Large intestine (tissue), 3 donors: Measurements from ENCODE around the gene ARHGAP22. TPM values are rescaled to one million over a fixed set of nuclear protein-coding genes. Genes with fewer than 3 reads are reported as not detected.

Source experiments
- DNase-seq, 2 donors: peaks; one replicate each; pipeline versions ENCODE4 v3.0.0 to v3.0.0-alpha.2; 2013
- H3K27ac ChIP-seq: one replicate; pipeline ENCODE4 v1.5.1; 2013; ENCODE audit warnings: low read length
- H3K27me3 ChIP-seq: 2 replicates; pipeline ENCODE4 v1.6.1; 2013; ENCODE audit warnings: low read length; ENCODE audit not compliant: control insufficient read depth, insufficient read depth
- H3K36me3 ChIP-seq: 2 replicates; pipeline ENCODE4 v1.6.1; 2013; ENCODE audit warnings: low read length; ENCODE audit not compliant: control insufficient read depth, insufficient read depth
- H3K4me1 ChIP-seq: one replicate; pipeline ENCODE4 v1.6.1; 2013; ENCODE audit warnings: low read length; ENCODE audit not compliant: control insufficient read depth, insufficient read depth
- H3K4me3 ChIP-seq: one replicate; pipeline ENCODE4 v1.5.1; 2013; ENCODE audit warnings: low read length
- H3K9me3 ChIP-seq: one replicate; pipeline ENCODE4 v1.6.1; 2013; ENCODE audit warnings: mild to moderate bottlenecking, low read depth, low read length, moderate library complexity; ENCODE audit not compliant: control insufficient read depth
- WGBS: methylation state at CpG from one replicate; pipeline ENCODE4 v1.1.5; 2013; ENCODE audit warnings: low lambda C conversion rate; ENCODE audit not compliant: insufficient coverage; 5-methylcytosine and 5-hydroxymethylcytosine counted together
- polyA plus RNA-seq: library from polyadenylated mRNA; unstranded; fragments of 120-200 nt; gene quantifications from one replicate; pipeline ENCODE4 v1.2.1, GENCODE V29; 2013

Gene ARHGAP22
- polyA plus RNA-seq, 1 donor, result 2.7 TPM

- H3K36me3 ChIP-seq, result no peaks in the 10 kb centered on the region
- H3K4me1 ChIP-seq, result no peaks in the 10 kb centered on the region
- H3K4me3 ChIP-seq, result no peak overlapping the region
- no peak for DNase-seq
- H3K27me3 ChIP-seq, result no peaks in the 10 kb centered on the region
- WGBS, result no CpG with 5 or more reads among the region's 8 CpGs
- H3K27ac ChIP-seq, result no peak overlapping the region
- no peaks in the 10 kb centered on the region for H3K9me3 ChIP-seq
Measured at GRCh38 chr10:48568546-48568945, 36.3 kb downstream of the ARHGAP22 start.

GRCh38 chr10:48568131-48568530 is 36.7 kb downstream of the ARHGAP22 start:
- DNase-seq, result no peak
- no peaks in the 10 kb centered on the region for H3K9me3 ChIP-seq
- H3K27me3 ChIP-seq, result no peaks in the 10 kb centered on the region
- no peak overlapping the region for H3K27ac ChIP-seq
- WGBS, result no CpG with 5 or more reads among the region's 4 CpGs
- no peak overlapping the region for H3K4me3 ChIP-seq
- no peaks in the 10 kb centered on the region for H3K4me1 ChIP-seq
- no peaks in the 10 kb centered on the region for H3K36me3 ChIP-seq

- Histone ChIP-seq H3K9me3 (no peaks in the 10 kb centered on the region), H3K27ac (no peak overlapping the region), H3K36me3 (no peaks in the 10 kb centered on the region), H3K27me3 (no peaks in the 10 kb centered on the region), H3K4me1 (no peaks in the 10 kb centered on the region), H3K4me3 (no peak overlapping the region)
- no CpG with 5 or more reads among the region's 3 CpGs for whole genome bisulfite sequencing
- no peak for DNase-seq
Measured at GRCh38 chr10:48567346-48567745, 37.5 kb downstream of the ARHGAP22 start.

- no peak for DNase-seq
- Histone ChIP-seq H3K9me3 (no peaks in the 10 kb centered on the region), H3K27me3 (no peaks in the 10 kb centered on the region), H3K36me3 (no peaks in the 10 kb centered on the region), H3K27ac (no peak overlapping the region), H3K4me1 (no peaks in the 10 kb centered on the region), H3K4me3 (no peak overlapping the region)
- WGBS, result 80% methylated on average over 2 of the region's 9 CpGs
Measured at GRCh38 chr10:48564466-48565160, 40.3 kb downstream of the ARHGAP22 start.

GRCh38 chr10:48557511-48558123 is 47.3 kb downstream of the ARHGAP22 start:
- no CpG with 5 or more reads among the region's 5 CpGs for whole genome bisulfite sequencing
- DNase-seq, result no peak
- Histone ChIP-seq H3K9me3 (no peaks in the 10 kb centered on the region), H3K4me3 (no peak overlapping the region), H3K27me3 (peaks cover 2% of the 10 kb centered on the region), H3K27ac (no peak overlapping the region), H3K36me3 (no peaks in the 10 kb centered on the region), H3K4me1 (no peaks in the 10 kb centered on the region)

- H3K4me1 ChIP-seq, result no peaks in the 10 kb centered on the region
- no peak overlapping the region for H3K27ac ChIP-seq
- H3K4me3 ChIP-seq, result no peak overlapping the region
- DNase-seq, result no peak
- no peaks in the 10 kb centered on the region for H3K9me3 ChIP-seq
- peaks cover 2% of the 10 kb centered on the region for H3K27me3 ChIP-seq
- WGBS, result no CpG with 5 or more reads among the region's 6 CpGs
- H3K36me3 ChIP-seq, result no peaks in the 10 kb centered on the region
Measured at GRCh38 chr10:48556713-48557112, 48.2 kb downstream of the ARHGAP22 start.

GRCh38 chr10:48556065-48556464 is 48.8 kb downstream of the ARHGAP22 start:
- no CpG with 5 or more reads among the region's 5 CpGs for WGBS
- DNase-seq, result no peak
- H3K4me3 ChIP-seq, result no peak overlapping the region

GRCh38 chr10:48555310-48556042 is 49.4 kb downstream of the ARHGAP22 start:
- no CpG with 5 or more reads among the region's 9 CpGs for WGBS
- Histone ChIP-seq H3K4me1 (no peaks in the 10 kb centered on the region), H3K36me3 (no peaks in the 10 kb centered on the region), H3K27ac (no peak overlapping the region), H3K4me3 (no peak overlapping the region), H3K27me3 (peaks cover 2% of the 10 kb centered on the region), H3K9me3 (no peaks in the 10 kb centered on the region)
- DNase-seq, result no peak

More at GRCh38 chr10:48556065-48556464, 48.8 kb downstream of the ARHGAP22 start:
- H3K4me1 ChIP-seq, result no peaks in the 10 kb centered on the region
- no peaks in the 10 kb centered on the region for H3K36me3 ChIP-seq
- peaks cover 2% of the 10 kb centered on the region for H3K27me3 ChIP-seq
- H3K9me3 ChIP-seq, result no peaks in the 10 kb centered on the region
- H3K27ac ChIP-seq, result no peak overlapping the region

- no peak overlapping the region for H3K4me3 ChIP-seq
- H3K4me1 ChIP-seq, result no peaks in the 10 kb centered on the region
- H3K9me3 ChIP-seq, result no peaks in the 10 kb centered on the region
- peaks cover 2% of the 10 kb centered on the region for H3K27me3 ChIP-seq
- H3K36me3 ChIP-seq, result no peaks in the 10 kb centered on the region
- no peak overlapping the region for H3K27ac ChIP-seq
- no CpG with 5 or more reads among the region's 3 CpGs for WGBS
- DNase-seq, result no peak
Measured at GRCh38 chr10:48554656-48555055, 50.2 kb downstream of the ARHGAP22 start.

GRCh38 chr10:48554246-48554645 is 50.6 kb downstream of the ARHGAP22 start:
- H3K27me3 ChIP-seq, result peaks cover 2% of the 10 kb centered on the region
- H3K27ac ChIP-seq, result no peak overlapping the region
- no peaks in the 10 kb centered on the region for H3K36me3 ChIP-seq
- H3K4me3 ChIP-seq, result no peak overlapping the region
- DNase-seq, result no peak
- H3K9me3 ChIP-seq, result no peaks in the 10 kb centered on the region
- WGBS, result no CpG with 5 or more reads among the region's 3 CpGs
- no peaks in the 10 kb centered on the region for H3K4me1 ChIP-seq
